CD4-positive, alpha-beta T cell treated with Interleukin-17A for 1 hour (primary cell): ENCODE data around the gene ST3GAL3.

Source experiments
- DNase-seq: peaks from one replicate; pipeline ENCODE4 v3.0.0-alpha.2; 2020

ST3GAL3 gene

DNA sequence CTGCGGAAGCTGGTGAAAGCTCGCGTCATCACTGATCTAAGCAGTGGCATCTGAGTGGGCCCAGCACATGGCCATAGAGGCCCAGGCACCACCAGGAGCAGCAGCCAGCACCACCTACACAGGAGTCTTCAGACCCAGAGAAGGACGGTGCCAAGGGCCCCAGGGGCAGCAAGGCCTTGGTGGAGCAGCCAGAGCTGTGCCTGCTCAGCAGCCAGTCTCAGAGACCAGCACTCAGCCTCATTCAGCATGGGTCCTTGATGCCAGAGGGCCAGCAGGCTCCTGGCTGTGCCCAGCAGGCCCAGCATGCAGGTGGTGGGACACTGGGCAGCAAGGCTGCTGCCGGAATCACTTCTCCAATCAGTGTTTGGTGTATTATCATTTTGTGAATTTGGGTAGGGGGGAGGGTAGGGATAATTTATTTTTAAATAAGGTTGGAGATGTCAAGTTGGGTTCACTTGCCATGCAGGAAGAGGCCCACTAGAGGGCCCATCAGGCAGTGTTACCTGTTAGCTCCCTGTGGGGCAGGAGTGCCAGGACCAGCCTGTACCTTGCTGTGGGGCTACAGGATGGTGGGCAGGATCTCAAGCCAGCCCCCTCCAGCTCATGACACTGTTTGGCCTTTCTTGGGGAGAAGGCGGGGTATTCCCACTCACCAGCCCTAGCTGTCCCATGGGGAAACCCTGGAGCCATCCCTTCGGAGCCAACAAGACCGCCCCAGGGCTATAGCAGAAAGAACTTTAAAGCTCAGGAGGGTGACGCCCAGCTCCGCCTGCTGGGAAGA, 223.0 kb downstream of the ST3GAL3 start:
- no peak for DNase-seq

DNA sequence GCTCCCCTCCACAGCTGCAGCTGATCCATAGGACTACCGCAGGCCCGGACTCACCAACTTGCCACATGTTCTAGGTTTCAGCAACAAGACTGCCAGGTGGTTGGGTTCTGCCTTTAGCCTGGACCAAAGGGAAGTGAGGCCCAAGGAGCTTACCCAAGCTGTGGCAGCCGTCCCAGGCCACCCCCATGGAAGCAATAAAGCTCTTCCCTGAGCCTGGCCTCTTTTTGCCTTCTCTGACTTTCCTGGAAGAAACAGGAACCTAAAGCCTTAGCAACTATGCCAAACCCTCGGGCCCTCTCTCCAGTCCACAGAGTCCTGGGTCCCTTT, 223.6 kb downstream of the ST3GAL3 start:
- DNase-seq, result no peak

DNA sequence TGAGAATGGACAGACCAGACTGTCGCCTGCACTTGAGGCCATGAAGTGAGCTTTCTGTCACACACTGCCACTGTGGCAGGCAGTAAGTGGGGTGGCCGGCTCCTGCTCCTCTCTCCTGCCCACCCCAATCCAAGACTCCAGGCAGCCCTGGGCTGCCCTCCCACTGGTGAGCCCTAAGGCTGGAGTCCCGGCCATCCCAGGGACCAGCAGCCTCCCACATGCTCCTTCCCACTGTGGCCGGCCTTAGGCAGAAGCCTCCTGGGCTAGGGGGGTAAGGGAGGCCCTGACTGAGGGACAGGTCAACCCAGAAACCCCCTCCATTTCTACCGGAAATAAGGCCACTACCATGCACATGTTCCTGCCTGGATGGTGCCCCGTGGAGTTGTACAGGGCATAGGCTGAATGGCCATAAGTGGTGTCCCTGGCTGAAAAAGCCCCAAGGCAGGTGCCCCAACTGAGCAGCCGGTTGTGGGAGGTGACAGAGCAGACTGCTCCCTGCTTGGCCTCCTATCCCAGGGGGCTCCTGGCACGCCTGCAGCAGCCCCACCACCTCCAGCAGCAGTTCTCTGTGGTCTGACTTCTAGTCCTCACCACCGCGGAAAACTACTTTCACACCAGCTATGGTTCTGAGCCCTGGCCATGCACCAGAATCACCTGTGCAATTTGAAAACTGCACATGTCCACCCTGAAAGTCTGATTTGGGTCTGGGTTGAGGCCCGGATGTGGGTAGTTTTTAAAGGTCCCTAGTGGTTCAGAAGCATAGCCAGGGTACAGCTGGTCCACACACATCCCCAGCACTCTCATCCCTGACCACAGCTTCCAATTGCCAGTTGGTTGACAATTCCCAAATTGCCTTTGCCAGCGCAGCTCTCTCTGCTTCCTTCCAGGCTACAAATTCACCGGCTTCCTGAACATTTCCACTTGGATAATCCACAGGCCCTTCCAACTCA, 224.7 kb downstream of the ST3GAL3 start:
- DNase-seq, result no peak

DNA sequence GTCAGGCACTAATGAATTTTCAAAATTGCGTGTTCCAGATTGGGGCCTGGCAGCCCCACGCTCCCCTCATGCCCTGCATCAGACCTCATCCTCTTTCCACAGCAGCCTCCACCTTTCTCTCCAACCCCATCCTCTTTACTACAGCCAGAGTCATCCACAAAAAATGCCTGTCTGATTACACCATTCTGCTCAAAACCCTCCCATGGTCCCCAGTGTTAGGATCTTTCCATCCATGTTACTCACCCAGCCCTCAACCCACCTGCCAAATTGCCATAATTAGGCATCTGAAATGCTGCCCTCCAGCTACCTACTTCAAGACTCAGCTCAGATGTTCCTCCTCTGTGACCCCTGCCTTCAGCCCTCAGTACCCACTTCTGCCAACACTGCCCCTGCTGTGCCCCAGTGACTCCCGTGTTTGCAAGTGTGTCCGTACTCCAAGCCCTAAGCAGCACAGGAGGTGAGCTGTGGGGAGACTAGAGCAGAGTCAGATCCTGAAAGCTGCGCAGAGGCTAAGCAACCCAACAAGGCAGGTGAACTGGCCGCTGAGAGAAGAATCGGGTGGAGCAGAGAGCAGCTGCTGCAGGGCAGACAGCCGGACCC, 225.6 kb downstream of the ST3GAL3 start:
- DNase-seq, result no peak

DNA sequence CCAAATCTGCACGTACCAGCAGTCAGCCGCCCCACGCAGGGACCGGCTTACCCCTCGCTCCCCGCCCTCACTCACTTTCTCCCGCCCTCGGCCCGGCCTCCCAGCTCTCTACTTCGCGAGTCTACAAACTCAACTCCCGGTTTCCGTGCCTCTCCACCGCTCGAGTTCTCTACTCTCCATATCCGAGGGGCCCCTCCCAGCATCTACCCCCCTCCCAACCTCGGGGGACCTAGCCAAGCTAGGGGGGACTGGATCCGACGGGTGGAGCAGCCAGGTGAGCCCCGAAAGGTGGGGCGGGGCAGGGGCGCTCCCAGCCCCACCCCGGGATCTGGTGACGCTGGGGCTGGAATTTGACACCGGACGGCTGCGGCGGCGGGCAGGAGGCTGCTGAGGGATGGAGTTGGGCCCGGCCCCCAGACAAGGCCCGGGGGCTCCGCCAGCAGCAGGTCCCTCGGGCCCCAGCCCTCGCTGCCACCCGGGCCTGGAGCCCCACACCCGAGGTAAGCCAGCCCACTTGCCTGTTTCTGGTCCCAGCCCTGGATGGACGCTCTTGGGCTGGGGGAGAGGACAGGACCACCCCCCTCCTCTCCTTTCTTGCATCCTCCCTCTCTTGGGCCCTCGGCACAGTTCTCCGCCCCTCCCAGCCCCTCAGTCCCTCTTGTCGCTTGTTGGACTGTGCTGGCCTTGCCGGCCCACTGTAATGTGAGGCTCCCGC, 226.2 kb downstream of the ST3GAL3 start, which contains the start of gene ARTN:
TSS of gene ARTN (plus strand) at position 416 of the 715 bp plus-strand sequence. CDS start 1,856 bp downstream, outside the sequence.
- DNase-seq, result no peak

DNA sequence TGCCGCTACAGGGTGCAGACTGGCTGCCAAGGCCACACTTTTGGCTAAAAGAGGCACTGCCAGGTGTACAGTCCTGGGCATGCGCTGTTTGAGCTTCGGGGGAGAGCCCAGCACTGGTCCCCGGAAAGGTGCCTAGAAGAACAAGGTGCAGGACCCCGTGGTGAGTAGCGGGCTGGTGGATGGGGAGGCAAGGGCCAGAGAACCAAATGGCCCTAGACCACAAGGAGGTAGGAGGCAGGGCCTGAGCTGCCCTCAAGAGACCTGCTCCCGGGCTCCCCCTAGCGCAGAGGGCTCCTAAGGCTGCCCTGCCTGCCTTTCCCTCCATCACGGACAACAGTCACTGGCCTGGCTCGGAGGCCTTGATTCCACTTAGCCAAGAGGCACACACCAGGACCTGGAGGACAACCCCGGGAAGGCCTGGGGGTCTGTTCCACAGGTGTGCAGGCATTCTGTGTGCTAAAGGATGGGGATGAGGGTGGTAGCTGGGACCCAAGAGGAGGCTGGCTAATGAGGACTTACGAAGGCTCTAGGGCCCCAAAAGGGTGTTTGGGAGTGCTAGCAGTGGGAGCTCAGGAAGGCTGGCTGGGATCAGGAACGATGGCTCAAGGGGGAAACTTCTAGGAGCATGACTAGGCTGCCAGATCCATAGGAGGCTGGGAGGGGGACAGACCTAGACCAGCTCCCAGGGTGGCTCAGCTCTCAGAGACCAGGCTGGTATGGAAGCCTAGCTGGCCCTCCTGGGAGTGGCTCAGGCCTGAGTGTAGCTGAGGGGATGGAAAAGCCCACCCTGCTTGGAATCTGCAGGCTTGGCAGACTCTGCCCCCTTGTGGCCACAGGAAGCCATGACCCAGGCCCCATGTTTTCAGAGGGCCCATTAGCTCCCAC, 227.0 kb downstream of the ST3GAL3 start:
- peak; percentile 50 for DNase-seq

DNA sequence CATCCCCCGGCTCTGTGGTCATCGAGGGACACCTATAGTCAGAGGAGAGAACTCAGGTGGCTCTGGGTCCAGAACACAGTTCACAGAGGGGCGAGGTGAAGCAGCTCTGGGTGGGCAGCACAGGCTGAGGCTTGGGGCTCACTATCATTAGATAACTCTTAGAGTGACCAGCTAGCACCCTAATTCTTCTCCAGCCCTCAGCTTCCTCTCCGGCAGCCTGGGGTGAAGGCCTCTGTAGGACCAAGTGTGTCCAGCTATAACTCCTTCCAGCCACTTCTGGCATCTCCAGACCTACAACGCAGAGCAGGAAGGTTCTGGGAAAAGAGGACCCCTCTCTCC, 227.6 kb downstream of the ST3GAL3 start:
- no peak for DNase-seq

DNA sequence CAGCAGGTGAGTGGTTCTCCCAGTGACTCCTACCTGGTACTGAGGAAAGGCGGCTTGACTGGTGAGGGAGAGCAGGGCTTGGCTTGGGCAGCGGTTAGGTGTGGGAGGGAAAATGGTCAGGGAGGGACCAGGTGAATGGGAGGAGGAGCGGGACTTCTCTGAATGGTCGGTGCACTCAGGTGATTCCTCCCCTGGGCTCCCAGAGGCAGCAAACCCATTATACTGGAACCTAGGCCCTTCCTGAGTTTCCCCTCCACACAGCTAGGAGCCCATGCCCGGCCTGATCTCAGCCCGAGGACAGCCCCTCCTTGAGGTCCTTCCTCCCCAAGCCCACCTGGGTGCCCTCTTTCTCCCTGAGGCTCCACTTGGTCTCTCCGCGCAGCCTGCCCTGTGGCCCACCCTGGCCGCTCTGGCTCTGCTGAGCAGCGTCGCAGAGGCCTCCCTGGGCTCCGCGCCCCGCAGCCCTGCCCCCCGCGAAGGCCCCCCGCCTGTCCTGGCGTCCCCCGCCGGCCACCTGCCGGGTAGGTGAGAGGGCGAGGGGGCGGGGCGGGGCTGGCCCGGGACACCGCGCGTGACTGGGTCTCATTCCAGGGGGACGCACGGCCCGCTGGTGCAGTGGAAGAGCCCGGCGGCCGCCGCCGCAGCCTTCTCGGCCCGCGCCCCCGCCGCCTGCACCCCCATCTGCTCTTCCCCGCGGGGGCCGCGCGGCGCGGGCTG, 228.5 kb downstream of the ST3GAL3 start:
- no peak for DNase-seq

DNA sequence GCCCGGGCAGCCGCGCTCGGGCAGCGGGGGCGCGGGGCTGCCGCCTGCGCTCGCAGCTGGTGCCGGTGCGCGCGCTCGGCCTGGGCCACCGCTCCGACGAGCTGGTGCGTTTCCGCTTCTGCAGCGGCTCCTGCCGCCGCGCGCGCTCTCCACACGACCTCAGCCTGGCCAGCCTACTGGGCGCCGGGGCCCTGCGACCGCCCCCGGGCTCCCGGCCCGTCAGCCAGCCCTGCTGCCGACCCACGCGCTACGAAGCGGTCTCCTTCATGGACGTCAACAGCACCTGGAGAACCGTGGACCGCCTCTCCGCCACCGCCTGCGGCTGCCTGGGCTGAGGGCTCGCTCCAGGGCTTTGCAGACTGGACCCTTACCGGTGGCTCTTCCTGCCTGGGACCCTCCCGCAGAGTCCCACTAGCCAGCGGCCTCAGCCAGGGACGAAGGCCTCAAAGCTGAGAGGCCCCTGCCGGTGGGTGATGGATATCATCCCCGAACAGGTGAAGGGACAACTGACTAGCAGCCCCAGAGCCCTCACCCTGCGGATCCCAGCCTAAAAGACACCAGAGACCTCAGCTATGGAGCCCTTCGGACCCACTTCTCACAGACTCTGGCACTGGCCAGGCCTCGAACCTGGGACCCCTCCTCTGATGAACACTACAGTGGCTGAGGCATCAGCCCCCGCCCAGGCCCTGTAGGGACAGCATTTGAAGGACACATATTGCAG, 229.3 kb downstream of the ST3GAL3 start:
- no peak for DNase-seq

DNA sequence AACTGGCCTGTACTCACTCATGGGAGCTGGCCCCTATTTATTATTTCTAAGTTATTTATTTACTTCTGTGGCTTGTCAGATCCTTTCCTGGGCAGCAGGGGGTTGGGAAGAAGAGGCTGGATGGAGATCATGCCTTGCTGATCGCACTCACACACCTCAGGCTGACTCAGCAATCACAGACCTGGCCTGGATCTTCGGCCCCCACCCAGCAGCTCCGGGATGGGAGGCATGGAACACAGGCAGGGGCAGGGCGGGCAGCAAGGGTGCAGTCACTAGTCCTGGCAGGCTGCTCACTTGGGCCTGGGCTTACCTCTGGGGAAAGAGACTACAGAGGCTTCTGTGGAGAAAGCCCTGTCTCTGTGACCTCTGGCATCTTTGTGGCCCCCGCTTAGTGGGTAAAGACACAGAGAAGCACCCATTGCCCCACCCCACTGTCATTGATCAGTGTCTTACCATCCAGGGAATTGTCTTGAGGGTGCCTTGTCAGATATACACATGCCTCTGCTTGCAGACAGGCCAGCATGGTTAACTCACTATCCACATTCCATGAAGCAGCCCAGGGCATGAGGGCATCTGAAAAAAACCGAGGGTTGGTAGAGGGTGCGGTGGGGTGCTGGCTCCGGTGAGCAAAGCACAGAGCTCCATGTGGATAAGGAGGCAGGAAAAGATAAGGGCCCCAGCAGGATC, 230.0 kb downstream of the ST3GAL3 start:
- DNase-seq, result no peak

DNA sequence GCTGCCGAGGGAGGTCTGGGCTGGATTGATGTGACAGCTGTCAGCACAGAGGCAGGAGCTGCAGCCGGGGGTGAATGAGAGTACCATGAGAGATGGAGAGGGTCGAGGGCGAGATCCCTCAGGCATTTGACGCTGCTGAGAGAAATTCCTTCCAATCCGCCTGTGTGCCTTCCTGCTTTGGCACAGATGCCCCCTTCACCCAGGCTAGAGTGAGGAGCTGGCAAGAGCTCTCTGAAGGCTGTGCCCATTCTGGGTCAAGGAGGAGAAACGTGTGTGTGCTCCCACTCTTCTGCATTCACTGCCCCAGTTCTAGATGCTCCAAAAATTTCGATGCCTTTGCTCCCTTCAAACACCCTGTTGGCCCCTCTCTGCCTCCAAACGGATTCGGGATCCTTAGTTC, 231.0 kb downstream of the ST3GAL3 start:
- no peak for DNase-seq

DNA sequence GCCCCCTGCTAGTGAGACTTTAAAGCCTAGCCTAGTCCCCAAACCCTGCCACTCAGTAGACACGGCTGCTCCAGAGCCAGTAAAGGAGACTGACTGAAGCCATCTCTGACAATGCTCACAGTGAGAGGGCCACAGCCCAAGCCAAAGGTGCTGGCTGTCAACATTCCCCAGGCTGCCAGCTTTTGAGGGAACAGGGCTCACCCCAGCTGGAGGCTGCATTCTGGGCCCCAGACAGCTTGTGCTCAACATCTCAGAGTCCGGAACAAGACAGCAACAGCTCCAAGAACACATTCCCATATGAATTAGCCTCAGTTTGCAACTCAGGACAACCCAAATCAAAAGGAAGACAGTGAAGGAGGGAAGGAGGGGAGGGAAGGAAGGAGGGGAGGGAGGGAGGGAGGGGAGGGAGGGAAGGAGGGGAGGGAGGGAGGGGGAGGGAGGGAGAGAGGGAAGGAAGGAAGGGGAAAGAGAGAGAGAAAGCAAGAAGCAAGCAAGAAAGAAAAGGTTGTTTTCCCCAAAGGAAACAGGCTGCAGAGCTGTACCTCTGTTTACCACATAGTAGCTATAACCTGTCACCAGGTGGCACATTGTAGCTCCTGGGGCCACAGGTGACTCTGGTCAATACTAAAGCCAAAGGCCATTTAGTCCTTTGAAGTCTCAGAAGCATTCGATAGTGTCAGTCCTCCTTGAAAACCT, 231.7 kb downstream of the ST3GAL3 start:
- no peak for DNase-seq

DNA sequence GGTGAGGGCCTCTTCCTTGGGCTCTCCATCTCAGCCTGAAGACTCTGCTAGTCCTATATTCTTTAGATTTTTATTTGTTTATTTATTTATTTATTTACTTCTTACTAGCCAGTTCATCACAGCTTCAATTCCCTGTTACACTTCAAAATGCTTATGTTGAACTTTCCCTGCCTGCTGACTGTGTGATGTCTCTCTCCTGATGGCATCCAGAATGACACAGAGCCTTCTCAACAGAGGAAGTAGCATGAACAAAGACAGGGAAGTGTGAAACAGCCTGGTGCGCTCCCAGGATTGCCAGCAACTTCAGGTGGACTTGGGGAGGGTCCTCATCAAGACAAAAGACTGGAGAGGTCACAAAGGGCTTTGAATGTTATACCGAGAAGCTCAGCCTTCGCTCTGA, 235.1 kb downstream of the ST3GAL3 start:
- no peak for DNase-seq

DNA sequence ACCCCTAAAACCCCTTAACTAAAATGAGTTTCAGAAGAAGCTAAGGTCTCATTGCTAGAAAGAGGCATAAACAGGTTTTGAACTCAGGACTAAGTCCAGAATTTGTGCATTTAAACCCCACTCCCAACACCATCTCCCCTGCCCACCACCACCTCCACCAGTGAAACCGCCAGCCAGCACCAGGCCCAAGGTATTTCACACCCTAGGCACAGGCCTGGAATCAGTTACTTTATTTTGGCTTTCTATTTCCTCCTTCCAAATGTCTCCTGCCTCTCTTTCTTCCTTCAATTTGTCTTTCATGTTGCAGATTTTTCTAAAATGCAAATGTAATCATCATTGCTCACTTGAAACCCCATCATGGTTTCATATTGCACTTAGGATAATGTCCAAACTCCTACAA, 237.5 kb downstream of the ST3GAL3 start:
- no peak for DNase-seq

DNA sequence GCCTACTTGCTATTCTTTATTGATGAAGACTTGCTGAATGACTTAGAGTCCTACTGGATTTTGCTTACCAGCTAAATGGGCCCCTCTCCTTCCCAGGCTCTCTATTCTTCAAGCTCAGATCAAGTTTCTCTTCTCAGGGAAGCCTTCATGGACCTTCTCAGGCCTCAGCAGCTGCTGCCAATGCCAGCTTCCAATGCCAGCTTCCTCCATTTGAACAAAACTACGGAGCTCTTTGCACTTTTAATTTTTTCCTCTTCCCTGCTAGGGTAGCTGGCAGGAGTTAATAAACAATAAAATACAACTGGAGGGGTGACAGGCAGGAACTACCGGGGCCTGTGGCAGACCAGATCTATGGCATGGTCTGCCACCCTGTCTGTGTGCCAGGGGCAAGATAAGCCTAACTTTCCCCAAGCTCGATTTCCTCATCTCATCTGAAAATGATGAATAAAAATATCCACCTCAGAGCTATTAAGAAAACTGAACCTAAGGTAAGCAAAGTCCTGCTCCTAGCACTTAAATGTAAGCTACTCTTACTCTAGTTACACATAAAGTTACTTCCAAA, 238.4 kb downstream of the ST3GAL3 start:
- DNase-seq, result no peak

DNA sequence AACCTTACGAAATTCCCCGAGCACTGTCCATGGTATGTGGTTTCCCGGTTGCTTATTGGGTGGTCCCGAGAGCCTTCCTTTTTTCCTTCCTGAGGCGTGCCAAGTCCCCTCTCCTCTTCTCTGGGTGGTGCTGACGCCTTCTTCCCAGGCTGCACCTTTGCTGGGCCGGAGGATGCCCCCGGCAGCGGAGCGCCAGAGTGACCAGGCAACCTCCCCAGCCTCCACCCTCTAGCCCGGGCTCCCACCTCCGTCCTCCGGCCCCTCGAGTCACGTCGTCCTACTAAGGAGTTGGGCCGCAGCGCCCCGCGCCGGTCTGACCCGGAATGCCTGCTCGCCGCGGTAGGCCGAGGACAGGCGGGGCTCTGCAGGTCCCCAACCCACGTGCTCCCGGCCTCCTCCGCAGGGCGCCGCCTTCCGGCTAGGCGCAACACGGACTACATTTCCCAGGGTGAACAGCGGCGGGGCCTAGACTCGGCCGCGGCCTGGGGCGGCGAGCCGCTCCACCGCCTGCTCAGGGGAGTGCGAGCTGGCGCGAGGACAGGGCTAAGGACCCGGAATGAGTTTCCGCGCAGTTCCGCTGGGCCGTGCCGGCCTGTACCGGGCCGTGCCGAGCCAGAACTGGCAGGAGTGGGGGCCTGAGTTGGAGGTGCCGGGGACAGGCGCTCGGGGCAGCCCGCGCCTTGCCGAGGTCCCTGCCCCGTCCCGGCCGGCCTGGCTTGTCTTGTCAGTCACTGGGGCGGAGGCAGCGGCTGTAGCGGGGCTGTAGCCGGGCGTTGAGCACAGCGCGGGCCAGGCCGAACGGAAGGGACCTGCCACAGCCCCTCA, 239.1 kb downstream of the ST3GAL3 start, which contains the start of gene IPO13:
TSS of gene IPO13 (plus strand) at position 715 of the 825 bp plus-strand sequence. CDS start 651 bp downstream, outside the sequence.
- peak; percentile 96 for DNase-seq

DNA sequence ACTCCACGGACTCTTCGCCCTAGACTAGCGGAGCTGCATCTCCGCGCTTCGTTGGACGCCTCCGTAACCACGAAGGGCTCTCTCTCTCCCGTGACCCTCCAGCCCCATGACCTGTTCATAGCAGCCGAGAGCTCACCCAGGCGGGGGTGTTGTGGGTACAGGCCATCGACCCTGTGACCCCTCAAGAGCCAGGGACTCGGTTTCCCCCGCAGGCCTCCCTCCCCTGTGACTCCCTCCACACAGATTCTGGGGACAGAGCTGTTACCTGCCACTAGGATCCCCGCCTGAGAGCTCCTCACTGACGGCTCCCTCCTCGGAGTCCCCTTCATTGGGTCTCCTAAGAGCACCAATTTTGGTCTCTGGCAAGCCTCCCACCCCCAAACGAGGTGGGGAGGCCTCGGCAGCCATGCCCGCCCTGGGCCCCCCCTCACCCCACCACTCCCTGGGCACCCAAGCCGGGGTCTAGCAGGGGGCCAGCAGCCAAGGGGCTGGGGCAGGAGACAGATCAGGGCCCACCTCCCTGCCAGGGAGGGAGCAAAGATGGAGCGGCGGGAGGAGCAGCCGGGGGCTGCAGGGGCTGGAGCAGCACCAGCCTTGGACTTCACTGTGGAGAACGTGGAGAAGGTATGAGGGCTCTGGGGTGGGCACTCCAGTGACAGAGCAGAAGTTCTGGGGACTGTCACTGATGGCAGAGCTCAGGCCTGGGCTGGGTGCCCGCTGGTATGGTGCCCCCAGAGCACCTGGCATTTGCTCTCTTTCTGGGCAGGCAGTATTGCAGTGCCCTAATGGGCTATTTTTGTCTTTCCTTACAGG, 239.9 kb downstream of the ST3GAL3 start:
- no peak for DNase-seq
